HPDE6-E6E7 (cell line): Measurements from ENCODE around the gene SRSF11.

Source experiments
- DNase-seq: peaks from one replicate; pipeline ENCODE4 v3.0.0; 2011; ENCODE audit warnings: missing footprints; ENCODE audit errors: extremely low spot score

Gene SRSF11

DNA sequence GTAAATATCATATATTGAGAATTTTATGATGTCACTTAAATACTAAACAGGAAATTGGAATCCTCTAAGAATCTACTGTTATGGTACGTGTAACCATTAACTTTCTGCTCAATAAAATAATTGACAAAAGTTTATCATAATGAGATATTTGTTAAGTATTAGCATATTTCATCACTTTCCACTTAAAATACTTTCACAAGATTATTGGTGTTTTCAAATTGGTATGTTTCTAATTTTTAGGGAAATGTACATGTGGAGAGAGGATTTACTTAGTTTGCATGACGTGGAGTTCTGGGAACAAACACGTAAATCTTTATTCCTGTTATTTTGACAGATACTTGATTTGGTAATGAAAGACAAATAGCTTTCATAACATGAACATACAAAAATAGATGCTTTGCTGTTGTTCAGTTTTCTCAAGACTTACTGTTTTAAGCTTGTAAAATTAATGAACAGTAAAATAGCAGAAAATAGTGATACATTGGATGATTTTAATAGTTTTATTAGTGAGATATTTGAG, 1.6 kb downstream of the SRSF11 start:
- no peak for DNase-seq

DNA sequence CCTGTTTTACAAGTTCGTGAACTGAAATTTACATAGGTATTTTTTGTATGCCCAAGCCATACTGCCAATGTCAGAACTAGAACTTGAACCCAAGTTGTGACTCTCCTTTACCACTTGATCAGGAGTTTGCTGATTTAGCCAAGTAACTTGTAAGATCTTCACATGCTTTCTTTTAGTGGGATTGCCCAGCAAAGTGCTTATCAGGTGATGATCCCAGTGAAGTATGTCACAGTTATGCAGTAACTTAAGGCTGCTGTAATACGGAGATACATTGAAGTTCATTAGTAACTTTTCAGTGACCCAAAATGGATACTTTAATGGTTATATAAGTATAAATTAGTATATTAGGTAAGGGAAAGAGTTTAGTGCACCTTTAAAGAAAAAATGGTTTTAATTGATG, 3.8 kb downstream of the SRSF11 start:
- DNase-seq: no peak

DNA sequence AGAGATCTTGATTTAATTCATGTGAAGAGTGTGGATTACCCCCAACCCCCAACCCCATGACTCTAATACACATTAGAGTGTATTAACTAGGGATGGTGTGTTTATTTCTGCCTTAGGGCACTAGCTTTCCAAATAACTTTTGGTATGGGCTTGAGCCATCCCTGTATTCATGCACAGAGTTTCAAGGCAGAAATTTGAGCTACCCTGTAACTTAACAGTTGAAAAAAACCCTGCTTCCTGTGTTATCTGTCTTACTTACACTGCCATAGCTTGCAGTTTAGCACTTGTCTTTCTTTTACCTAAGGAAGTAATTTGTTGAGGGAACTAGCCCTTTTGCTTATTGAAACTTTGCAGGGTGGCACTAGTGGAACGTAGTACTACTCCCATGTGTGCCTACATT, 6.3 kb downstream of the SRSF11 start:
- no peak for DNase-seq

DNA sequence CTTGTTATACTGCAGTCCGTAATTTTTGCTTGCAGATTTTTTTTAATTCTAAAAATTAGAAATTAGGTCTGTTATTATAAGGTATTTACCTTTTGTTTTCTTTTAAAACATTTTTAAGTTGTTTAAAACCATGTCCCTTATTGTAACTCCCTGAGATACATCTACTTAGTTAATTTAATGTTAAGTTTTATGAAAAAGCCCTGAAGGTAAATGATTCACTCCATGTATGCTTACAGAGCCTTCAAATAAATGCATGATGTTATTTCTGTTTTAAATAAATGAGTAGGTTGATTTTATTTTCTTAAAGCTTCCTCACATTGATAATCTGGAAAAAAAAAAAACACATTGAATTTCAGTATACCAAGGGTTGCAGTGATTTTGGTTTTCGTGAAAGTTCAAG, 7.5 kb downstream of the SRSF11 start:
- no peak for DNase-seq

DNA sequence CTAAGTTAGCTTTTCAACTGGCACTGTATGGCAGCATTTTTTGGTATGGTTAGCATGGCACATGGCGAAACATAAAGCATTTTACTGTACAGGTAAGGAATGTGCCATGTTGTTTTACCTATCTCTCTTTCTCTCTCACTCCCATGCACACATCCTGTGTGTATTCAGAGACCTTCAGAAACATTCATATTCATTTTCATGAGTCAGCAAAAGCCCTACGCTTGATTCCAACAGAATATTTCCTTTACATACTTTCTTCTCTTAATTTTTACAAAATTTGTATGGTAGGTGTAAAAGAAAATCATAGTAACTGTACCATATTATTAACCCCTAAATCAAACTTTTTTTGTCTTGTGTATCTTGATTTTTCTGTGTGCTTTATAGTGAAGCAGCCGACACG, 10.3 kb downstream of the SRSF11 start:
- DNase-seq: no peak

DNA sequence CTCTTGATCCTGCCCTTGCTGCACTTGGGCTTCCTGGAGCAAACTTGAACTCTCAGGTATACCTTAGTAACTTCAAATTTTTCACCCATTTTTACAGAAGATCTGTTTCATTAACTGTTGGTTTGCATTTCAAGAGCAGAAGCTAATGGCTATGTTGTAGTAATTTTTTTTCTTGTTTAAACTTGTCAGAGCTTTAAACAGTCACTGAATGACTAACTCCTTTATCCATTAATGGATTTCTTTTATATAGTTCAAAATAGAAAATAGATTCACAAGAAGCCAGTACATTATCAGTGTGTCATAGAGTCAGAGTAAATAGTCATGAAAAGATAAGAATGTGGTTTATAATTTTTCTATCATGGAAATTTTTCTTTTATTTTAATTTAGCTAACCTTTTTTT, 13.6 kb downstream of the SRSF11 start:
- peak; percentile 17 for DNase-seq

DNA sequence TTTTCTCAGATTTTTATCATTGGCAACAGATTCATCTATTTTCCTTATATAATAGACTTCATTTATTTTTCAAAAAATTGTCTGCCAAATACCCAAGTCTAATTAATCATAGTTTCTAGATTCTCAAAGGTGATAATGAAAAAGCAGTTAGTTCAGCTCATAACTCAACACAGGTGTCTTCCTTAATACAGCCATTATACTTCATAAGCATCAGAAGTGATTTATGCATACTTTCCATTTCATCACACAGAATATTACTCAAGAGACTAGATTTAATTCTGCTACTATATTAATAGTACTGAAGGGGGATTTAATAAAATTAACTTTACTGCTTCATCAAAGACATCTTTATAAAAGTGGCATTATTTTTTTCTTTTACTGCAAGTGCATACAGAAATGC, 18.8 kb downstream of the SRSF11 start:
- DNase-seq: no peak

DNA sequence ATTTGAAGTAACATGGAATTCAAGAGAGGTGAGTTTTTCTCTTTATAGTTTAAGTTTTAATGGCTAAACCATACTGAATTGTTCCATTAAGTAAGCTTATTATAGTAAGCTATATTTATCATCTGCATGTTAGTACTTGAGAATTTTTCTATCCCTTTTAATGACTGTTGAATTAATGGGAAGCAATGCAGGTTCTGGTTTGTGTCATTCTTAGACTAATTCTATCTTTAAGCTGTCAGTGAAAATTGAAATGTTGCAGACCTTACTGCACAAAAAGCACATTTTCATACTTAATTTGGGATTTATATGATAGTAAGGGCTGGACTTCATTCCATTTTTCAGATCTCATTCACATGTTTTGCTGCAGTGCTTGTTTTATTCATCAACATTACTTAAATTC, 25.9 kb downstream of the SRSF11 start:
- DNase-seq: no peak

DNA sequence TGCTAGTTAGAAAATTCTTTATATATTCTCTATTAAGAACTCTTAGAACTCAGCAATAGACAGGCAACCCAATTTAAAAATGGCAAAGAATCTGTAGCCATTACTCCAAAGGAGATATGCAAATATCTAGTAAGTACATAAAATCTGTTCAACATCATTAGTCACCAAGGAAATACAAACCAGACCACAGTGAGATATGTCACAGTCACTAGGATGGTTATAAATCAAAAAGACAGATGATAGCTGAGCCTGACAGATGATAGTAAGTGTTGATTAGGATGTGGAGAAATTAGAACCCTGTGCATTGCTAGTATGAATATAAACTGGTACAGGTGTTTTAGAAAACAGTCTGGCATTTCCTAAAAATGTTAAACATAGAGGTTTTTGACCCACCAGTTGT, 26.6 kb downstream of the SRSF11 start:
- DNase-seq: no peak

DNA sequence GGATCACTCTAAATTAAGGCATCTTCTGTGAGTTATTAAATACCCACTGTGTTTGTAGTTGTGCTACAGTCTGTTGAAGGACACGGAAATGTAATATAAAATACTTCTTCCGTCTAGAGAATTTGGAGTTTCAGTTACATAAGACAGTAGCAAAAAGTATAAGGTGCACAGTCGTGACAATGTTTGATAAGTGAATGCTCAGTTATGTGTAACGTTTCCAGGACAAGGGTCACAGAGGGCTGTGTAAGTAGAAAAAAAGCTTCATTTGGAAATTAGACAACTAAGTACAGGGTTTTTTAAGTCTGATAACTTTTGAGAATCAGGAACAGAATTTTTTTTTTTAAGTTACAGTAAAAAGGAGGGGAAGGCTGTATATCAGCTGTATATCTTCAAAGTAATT, 27.5 kb downstream of the SRSF11 start:
- no peak for DNase-seq

DNA sequence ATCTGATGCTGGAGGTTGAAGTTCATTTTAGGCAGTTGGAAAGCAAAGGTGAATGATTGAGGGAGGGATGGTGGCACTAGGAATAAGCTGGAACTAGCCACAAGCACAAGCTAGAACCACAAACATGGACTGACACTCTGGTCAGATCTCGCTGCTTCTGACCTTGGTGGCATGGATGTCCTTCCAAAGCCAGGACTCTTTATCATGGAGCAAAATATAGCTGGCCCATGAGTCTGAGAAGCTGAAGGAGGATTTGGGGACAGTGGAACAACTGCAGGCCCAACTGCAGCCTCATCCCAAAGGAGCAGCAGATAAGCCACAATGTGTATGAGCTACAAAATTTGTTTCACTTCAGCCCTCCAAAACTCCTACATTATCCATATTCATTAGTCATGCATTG, 35.5 kb downstream of the SRSF11 start:
- DNase-seq: no peak

DNA sequence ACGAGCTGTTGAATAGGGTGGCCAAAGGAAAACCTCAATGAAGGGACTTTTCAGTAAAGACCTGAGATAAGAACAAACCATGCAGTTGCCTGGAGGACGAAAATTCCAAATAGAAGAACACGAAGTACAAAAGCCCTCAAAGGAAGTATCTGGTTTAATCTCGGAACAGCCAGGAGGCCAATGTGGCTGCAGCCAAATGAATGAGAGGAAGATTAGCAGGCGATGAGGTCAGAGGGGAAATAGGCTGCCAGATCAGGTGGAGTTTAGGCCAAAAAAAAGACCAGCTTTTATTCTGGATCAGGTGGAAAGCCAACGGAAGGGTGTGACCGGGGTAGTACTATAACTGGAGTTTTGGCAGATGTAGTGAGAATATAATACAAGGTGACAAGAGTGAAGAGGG, 43.7 kb downstream of the SRSF11 start:
- DNase-seq: no peak

DNA sequence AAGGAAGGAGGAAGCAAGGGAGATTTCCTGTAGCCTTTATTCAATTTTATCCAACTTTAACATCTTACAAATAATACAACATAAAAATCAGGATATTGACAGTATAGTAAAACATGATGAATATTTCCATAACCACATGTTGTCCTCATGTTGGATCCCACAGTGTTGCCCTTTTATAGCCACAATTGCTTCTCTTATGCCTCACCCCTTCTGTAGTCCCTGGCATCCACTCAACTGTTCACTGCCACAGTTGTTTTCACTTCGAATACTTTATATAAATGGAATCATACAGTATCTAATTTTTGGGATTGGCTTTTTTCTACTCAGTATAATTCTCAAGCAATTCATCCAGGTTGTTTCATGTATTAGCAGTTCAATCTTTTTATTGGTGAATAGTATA, 44.8 kb downstream of the SRSF11 start:
- DNase-seq: no peak

DNA sequence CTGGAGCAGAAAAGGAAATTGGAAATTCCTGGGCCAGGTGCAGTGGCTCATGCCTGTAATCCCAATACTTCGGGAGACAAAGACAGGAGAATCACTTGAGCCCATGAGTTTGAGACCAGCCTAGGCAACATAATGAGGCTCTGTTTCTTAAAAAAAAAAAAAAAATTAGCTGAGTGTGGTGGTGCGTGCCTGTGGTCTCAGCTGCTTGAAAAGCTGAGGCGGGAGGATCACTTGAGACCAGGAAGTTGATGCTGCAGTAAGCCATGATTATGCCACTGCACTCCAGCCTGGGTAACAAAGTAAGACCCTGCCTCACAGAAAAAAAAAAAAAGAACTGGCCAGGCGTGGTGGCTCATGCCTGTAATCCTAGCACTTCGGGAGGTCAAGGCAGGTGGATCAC, 56.7 kb downstream of the SRSF11 start:
- DNase-seq: no peak

DNA sequence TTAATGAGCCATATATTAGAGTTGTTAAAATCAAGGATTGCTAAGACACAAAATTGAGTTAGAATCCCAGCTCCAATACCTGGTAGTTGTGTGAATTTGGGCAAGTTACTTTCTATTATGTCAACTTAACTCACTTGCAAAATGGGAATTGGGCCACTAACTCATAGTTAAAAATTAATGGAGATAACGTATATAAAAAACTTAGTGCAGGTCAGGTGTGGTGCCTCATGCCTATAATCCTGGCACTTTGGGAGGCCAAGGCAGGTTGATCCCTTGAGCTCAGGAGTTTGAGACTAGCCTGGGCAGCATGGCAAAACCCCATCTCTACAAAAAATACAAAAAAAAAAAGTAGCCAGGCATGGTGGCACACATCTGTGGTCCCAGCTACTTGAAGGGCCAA, 57.5 kb downstream of the SRSF11 start:
- no peak for DNase-seq

DNA sequence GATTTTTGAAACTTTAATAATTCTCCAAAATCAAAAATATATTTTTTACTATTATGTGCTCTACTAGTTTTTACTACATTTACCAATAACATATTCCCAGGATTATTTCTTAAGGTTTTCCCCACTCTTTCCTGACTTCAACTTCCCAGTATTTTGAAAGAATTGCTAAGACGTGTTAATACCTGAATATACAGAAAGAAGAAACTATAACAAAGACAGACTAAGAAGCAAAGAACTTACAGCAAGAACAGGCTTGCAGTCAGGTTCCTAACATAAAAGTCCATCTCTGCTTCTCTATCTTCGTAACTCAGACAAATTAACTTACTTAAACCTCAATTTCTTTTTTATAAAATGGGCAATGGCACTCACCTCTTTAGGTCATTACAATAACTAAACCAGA, 63.2 kb downstream of the SRSF11 start:
- peak; percentile 4 for DNase-seq

DNA sequence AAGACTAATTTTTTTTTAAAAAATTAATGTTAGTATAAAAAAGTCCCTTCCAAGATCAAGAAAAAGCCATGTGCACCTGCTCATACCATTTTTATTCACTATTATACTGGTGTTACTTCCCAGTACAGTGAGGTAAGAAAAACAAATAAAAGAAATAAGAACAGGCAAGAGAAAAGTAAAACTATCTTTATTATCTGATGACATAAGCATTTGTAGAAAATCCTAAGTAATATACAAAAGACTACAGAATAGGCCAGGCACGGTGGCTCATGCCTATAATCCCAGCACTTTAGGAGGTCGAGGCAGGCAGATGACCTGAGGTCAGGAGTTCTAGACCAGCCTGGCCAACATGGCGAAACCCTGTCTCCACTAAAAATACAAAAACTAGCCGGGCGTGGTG, 65.3 kb downstream of the SRSF11 start:
- no peak for DNase-seq

DNA sequence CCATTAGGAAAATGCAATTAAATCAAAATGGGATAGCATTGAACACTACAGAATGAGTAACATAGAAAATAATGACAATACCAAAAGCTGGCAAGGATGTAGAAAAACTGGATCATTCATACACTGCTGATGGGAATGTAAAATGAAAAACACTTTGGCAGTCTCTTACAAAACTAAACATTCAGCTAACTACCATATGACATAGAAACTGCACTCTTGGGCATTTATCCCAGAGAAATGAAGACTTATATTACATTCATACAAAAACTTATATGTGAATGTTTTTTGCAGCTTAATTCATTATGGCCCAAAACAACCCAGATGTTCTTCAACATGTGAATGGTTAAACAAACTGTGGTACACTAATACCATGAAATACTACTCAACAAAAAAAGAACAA, 67.0 kb downstream of the SRSF11 start:
- no peak for DNase-seq

DNA sequence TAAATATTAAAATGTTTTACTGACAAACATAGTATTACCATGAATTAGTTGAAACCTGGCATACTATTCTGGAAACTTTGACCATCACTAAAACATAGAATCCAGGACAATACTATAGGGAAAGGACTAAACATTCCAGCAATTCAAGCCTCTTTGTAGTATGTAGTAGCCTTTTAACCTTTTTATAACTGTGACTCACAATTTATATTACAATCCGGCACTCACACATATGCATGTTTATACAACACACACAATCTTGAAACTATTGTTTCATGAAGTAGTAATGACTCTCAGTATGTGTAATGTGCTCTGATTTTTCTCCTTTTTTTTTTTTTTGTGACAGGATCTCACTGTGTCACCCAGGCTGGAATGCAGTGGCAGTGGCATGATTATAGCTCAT, 69.0 kb downstream of the SRSF11 start:
- DNase-seq: no peak

DNA sequence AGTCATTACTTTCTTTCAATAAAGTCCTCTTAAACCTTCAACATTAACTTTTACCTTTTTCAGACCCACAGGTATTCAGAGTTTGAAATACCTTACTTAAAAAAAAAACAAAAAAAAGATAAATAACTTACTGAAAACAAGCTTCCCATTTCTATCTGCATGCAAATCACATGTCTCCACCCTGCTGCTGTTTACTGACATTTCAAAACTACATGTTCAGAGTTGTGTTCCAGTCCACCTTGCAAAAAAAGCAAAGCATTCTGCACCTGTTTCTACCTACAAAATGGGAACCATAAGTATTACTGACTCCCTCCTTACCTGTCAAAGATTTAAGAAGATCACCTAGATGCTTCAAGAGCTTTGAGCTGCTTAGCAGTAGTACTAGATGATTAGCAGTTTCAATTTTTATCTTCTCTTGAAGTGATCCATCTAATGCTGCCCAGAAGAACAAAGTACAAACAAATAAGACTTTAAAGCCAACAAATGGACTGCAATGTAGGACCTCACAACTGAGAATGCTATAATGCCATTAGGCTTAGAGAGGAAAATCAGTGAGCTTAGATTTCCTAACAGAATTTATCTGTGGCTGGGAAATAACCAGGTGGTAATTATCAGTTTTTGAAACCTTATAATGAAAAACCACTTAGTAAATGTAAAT, 72.1 kb downstream of the SRSF11 start:
- DNase-seq: no peak

DNA sequence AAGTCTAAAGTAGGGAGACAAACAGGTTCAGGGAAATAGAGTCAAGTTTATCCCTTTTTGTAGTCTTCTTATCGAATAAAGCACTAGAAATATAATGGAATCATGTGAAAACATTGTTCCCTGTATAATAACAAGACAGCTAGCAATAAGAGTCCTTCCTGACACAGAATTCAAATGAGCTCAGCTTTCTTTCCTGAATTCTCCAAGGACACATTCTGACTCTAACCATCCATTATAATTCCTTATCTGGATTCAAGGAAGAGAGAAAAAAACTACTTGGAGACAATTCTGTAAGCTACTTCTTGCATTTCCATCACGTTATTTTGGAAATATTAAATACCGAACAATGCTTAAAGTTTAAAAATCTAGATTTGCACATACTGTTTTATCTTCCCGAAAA, 74.6 kb downstream of the SRSF11 start:
- no peak for DNase-seq

DNA sequence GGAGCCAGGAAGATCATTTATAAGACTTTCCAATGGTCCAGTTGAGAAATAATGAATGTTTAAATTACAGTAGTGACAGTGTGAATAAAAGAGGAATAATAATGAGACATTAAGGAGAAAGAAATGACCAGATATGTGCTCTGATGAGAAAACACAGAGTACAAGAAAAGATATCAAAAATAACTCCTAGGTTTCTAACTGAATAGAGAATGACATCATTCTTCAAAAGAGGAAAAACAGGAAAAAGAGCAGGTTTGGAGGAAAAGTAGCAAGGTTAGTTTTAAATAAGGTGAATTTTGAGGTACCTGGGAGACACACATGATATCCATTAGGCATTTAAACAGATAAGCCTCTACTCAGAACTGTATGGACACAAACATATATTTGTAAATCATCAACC, 78.3 kb downstream of the SRSF11 start:
- DNase-seq: no peak
